ENCODE data around the gene AGPAT3.

The AGPAT3 gene

GRCh38 chr21:43907751-43908150 lies 42.7 kb downstream of the AGPAT3 start:
- DNase-seq (ENCODE audit: low spot score) = no peak

DNA sequence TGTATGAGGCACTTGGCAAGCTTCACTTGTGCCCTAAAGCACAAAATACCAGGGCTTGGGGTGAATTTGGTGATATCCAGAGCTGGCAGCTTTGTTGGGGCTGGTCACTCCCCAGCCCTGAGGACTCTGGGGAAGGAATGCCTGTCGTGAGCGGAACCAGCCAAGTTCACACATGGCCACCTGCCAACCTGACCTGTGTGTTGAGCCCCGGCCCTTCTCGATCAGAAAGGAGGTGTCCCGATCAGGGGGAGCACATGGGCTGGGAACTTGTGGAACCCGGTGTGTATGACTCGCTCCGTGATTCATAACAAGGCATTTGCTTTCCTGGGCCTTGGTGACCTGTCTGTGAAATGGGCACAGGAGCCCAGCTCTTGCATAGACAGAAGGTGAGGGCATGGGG lies 43.1 kb downstream of the AGPAT3 start:
- DNase-seq (ENCODE audit: low spot score) = no peak

DNA sequence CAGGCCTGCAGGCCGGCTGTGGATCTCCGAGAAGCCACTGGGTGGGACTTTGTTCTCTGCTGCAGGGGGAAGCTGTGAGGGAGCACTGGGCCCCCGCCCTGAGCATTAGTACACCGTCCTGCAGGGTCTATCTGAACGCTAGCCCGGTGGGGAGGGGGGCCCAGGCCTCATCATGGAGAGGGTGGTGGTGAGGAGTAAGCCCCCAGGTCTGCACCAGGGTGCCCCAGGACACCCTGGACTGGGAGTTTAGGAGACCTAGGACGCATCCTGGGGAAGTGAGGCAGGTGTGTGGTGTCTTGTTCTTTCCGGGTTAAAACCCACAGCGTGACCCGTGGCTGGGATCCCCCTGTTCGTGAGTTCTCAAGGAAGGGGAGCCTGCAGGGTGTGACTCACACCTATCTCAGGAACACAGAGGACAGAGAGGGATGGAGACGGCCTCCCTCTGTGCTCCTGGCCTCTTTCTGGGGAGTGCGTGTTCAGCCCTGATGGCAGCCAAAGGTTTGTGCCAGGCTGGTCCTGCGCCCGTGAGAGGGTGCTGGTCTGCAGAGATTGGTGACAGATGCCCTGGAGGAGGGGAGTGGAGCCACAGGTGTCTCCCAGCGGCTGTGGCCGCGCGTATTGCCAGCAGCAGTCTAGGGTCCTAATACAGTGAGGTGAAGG lies 44.8 kb downstream of the AGPAT3 start:
- DNase-seq (ENCODE audit: low spot score) = no peak

DNA sequence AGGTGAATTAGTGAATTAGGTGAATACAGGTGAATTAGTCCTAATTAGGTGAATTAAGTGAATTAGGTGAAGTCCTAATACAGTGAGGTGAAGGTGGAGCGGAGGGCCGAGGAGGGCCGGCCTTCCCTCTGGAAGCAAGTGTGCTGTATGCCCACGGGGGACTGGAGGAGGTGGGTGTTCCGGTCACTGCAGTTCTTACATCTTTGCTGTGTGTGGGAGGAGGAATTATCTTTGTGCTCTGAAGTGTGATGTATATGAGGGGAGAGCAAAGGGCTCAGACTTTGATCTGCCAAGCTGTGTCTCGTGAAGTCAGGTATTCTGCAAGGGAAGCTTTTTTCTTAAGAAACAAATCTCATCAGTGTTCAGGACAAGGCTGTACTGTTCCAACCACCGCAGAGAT lies 45.4 kb downstream of the AGPAT3 start:
- DNase-seq (ENCODE audit: low spot score) = no peak

GRCh38 chr21:43911015-43911934 lies 46.3 kb downstream of the AGPAT3 start:
- DNase-seq (ENCODE audit: low spot score) = no peak

GRCh38 chr21:43911935-43912487 lies 47.0 kb downstream of the AGPAT3 start:
- DNase-seq (ENCODE audit: low spot score) = no peak

- DNase-seq (ENCODE audit: low spot score) = no peak
These were observed 47.5 kb downstream of the AGPAT3 start for GRCh38 chr21:43912500-43912899.

GRCh38 chr21:43912910-43913309 lies 47.9 kb downstream of the AGPAT3 start:
- no peak for DNase-seq (ENCODE audit: low spot score)

DNA sequence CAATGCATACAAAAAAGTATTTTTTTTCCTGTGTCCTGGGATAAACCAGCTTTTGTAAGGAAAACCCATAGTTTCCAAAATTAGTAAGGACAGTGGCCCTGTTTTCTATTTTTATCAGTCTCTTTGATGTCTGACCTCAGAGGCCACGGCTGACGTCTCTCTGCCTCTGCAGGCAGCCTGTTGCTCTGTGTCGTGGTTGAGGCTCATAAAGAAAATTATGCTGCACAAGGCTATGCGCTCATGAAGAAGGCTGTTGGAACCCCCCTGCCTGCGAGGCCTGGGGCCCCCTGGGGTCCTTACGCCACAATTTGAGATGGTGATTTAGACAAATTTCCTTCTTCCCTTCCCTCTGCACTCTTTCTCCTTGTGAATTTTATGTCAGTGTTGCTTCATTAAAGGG lies 48.9 kb downstream of the AGPAT3 start:
- no peak for DNase-seq (ENCODE audit: low spot score)

DNA sequence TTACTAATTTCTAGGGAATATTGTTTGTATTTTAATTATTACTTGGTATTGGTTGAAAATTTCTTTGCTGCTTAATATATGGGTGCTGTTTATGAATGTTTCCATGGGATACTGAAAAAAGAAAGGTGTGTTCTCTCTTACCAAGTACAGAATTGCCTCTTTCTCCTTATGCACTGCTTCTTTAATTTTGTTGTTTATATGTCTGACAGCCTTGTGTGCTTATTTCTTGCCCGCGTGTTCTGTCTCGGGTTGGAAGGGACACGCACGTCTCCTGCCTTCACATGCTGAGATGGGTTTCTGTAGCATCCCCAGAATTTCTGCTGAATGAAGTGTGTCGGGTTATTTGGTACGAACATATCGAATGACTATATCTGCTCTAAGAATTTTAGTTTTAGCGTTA lies 51.1 kb downstream of the AGPAT3 start:
- DNase-seq (ENCODE audit: low spot score) = no peak

DNA sequence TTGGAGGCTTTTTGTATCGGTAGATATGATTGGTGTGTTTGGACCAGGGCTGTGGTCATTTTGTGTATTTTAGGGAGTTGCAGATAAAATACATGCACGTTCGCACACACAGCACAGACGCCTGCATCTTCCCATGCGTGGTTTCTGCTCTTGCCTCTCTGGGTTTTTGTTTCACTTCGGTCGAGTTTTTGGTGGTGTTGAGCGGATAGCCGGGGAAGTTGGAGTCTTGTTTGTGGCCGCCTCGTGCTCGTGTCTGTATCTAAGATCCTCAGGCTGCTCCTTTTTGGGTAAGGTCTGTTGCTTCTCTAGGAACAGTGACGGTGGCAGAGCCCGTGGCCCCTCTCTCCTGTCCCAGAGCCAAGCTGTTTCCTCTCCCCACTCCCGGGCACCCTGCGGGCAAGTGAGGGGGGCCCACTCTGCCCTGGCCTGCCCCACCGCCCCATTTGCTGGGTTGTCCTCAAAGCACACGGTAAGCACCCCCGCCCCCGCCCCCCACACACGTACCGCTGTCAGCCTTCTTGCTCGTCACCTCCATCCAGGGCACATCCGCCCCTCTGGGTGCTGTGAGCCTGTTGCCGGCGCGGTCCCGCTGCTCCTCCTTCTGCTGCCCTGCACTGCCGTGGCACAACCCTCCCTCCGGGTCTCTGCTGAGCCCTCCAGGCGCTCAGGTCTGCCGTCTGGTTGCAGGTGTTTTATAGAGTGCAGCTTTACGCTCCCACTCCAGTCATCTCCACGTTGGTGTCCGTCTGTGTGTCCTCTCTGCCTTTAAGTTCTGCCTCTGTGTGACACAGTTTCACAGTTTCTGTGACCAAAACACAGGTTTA lies 51.9 kb downstream of the AGPAT3 start:
- DNase-seq (ENCODE audit: low spot score) = peak; percentile 47

- DNase-seq (ENCODE audit: low spot score) = peak; percentile 24
These were observed 52.7 kb downstream of the AGPAT3 start for GRCh38 chr21:43917515-43918384.

DNA sequence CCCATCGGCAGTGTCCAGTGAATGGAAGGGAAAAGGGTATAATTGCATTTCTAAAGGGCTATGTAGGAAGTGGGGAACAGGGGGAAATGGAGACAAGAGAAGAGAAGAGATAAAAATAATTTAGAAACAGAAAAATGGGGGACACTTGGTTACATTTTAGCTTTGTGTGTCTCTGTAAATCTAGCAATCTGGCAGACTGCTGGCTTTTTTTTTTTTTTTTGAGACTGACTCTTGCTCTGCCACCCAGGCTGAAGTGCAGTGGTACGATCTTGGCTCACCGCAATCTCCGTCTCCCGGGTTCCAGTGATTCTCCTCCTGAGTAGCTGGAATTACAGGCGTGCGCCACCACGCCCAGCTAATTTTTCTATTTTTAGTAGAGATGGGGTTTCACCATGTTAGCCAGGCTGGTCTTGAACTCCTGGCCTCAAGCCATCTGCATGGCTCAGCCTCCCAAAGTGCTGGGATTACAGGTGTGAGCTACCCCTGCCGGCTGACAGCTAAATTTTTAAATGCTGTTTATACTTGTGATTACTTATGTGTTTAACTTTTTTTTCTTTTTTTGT lies 53.4 kb downstream of the AGPAT3 start:
- DNase-seq (ENCODE audit: low spot score) = no peak

- DNase-seq (ENCODE audit: low spot score) = no peak
These were observed 54.3 kb downstream of the AGPAT3 start for GRCh38 chr21:43919283-43919682.

DNA sequence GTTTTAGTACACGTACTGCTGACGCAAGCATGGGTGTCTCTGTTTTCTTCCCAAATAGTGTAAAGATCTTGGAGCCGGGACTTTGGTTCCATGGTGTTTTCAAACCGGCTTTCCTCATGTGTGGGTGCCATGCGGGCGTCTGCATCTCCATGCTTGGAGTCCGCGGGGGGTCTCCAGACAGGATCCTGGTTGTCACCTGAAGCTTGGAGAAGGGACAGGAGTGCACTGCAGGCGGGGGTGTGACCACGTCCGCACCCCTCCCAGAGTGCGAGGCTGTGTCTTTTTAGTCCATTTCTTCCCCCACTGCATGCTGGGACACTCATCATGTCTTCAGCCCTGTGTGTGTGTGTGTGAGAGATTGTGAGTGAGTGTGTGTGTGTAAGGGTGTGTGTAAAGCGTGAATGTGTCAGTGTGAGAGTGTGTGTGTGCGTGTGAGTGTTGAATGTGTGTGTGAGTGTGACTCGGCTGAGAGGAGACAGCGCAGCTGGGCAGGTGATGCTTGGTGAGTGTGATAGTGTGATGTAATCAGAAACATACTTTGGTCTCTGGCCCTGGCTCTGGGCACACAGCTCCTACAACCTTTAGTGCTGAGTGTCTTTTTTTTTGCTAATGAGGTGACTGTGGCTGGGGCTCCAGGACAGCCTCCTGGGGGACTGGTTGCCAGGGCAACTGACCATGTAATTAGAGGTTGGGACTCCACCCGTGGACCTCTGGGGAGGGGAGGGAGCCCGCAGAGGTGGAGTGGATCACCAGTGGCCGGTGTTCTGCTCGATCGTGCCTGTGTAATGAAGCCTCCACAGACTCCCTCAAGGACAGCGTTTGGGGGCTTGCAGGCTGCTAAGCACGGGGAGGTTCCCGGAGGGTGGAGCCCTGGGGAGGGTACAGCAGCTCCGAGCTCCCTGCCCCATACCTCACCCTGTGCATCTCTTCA lies 55.1 kb downstream of the AGPAT3 start:
- no peak for DNase-seq (ENCODE audit: low spot score)

- DNase-seq (ENCODE audit: low spot score) = peak; percentile 37
These were observed 56.6 kb downstream of the AGPAT3 start for GRCh38 chr21:43921571-43921978.

DNA sequence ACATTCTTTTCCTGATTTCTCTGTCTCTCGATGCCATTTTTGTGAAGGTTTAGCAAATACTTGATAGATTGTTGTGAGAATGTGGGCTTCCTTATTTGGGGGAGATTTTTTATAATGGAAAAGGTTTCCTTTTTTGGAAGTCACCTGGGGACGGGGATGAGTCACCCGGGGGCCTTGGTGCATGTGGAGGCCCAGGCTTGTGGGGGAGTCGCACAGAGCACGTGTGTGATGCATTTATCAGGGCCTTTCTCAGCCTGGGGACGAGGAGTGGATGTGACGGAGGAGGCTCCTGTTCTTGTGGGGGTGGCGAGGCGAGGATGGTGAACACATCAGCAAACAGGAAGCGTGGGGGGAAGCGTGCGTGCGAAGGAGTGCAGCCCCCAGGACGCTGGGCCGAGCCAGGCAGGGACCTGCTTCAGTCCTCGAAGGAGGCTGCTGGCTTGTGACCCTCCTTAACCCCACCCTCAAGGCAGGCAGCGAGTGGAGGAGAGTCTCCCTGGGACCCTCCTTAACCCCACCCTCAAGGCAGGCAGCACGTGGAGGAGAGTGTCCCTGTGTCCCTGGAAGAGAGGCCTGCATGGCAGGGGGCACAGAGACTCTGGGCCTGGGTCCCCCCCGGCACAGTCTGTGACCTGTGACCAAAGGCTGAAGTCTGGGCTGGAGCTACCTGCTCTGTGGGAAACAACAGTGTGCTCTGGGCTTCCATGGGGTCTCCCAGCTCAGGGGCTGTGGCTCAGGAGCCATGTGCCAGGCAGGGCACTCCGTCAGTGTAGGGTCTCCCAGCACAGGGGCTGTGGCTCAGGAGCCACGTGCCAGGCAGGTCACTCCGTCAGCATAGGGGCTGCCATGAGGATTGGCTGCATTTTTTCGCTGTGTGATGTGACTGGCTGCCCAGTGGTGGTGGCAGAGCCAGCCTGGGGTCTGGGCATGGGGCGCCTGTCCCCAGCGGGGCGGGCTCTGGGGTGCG lies 57.2 kb downstream of the AGPAT3 start:
- DNase-seq (ENCODE audit: low spot score) = peak; percentile 28

- DNase-seq (ENCODE audit: low spot score) = no peak
These were observed 57.9 kb downstream of the AGPAT3 start for GRCh38 chr21:43922949-43923348.

DNA sequence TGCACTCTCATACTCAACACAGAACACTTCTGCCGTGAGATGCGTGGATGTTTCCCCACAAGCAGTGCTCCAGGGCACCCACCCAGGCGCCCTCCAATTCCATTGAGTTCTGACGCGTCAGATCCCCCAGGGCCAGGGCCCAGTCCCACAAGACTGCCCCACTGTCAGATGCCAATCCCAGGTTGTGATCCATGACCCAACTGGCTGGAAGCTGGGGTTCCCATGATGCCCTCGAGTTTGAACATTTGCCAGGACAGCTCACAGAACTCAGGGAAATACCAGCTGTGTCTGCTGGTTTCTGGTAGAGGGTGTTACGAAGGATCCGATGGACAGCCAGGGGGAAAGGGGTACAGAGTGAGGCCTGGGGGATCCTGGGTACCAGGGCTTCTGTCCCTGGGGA lies 58.4 kb downstream of the AGPAT3 start:
- DNase-seq (ENCODE audit: low spot score) = no peak

All from CD4-positive, alpha-beta T cell treated with Interleukin-15 for 4 hours (primary cell).